GM18505 (cell line): ENCODE measurements around the gene NR1I3.

Experiments
- ATAC-seq: cut with Tn5 transposase; IDR thresholded peaks from one replicate; pipeline ENCODE4 v1.9.1; 2021; ENCODE audit not compliant: unreplicated experiment
- POLR2A ChIP-seq: IDR thresholded peaks from 4 replicates; pipeline ENCODE4 v1.6.1; 2011; ENCODE audit warnings: borderline replicate concordance; ENCODE audit not compliant: insufficient read depth, insufficient read length; ENCODE audit errors: extremely low read depth

NR1I3 gene

GRCh38 chr1:161222175-161223019, 15.6 kb downstream of the NR1I3 start:
- ATAC-seq: no peak
- TF ChIP-seq POLR2A: no peak

DNA sequence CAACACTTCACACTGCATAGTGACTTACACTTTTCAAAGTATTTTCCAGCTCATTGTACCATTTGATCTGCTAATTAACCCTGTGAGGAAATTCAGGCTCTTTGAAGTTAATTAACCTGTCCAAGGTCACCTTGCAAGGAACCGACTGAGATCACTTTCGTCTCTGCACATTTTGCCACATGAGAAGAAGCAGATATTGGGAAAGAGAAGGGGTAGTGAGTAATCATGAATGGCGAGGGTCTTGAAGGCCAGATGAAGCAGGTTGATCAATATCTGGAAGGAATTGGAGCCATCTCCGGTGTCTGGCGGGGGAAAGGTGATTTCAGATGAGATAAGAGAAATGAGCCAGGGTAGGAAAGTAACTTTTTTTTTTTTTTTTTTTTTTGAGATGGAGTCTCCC, 18.0 kb downstream of the NR1I3 start:
- ATAC-seq: no peak
- no peak for TF ChIP-seq POLR2A

GRCh38 chr1:161219078-161219892, 18.7 kb downstream of the NR1I3 start:
- no peak for ATAC-seq
- no peak for TF ChIP-seq POLR2A

GRCh38 chr1:161218301-161219077, 19.5 kb downstream of the NR1I3 start:
- TF ChIP-seq POLR2A: no peak
- no peak for ATAC-seq

DNA sequence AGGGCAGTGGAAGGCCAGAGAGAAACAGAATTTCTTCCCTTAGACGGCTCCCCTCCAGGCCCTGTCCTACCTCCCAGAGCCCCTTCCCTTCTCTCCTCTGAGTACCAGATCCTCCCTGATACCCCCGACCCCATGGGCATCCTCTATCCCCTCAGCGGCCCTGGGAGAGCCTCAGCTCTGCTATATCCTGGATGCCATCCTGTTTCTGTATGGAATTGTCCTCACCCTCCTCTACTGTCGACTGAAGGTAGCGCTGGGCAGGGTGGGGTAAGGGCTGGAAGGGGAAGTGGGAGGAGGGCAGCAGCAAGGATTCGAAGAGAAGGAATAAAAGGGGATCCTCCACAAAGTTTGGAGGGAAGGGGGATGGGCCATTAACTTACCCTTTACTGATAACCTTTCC, 20.2 kb downstream of the NR1I3 start:
- TF ChIP-seq POLR2A: no peak
- no peak for ATAC-seq

DNA sequence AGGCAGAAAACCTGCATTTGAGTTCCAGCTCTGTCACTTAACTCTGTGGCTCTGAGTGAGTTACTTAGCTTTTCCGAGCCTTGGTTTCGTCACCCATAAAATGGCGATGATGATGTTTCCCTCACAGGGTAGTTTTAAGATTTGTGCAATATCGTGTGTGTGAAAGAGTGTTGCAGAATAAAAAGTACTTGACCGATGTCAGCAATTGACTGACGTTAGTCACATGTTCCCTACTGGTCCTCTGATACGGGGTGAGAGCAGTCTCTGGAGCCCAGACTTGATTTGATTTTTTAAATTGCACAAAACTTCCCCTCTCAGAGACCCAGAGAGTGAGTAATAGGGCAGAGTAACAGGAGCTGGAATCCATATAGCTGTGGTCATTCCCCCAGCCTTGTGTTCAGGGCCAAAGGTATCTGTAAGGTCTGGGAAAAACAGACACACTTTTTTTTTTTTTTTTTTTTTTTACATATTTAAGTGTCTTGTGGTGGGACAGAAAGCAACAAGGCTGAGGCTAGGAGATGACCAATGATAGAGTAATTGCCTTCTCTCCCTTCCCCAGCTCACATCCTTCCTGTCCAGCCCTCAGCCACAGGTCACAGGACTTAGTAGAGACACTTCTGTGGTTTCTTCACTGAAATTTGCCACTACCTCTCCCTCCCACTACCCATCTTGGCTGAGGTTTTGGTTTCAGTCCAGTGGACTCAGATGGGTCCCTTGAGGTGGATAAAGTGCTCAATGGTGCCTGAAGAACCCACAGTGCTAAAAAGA, 20.9 kb downstream of the NR1I3 start:
- no peak for TF ChIP-seq POLR2A
- peak; percentile 81 for ATAC-seq

GRCh38 chr1:161215076-161215475, 22.9 kb downstream of the NR1I3 start, which contains the start of gene FCER1G:
Gene FCER1G, plus strand, starts transcription at chr1:161215295. Its CDS starts 27 bp downstream, at chr1:161215322.
- no peak for ATAC-seq
- TF ChIP-seq POLR2A: no peak

- no peak for TF ChIP-seq POLR2A
- ATAC-seq: no peak
Measured at GRCh38 chr1:161214369-161214768, 23.6 kb downstream of the NR1I3 start.

- ATAC-seq: no peak
- no peak for TF ChIP-seq POLR2A
Measured at GRCh38 chr1:161209790-161210409, 28.1 kb downstream of the NR1I3 start.

- ATAC-seq: no peak
- TF ChIP-seq POLR2A: no peak
Measured at GRCh38 chr1:161207173-161207572, 30.8 kb downstream of the NR1I3 start.

- no peak for ATAC-seq
Measured at GRCh38 chr1:161206411-161207140, 31.4 kb downstream of the NR1I3 start.

More at GRCh38 chr1:161206411-161207140, 31.4 kb downstream of the NR1I3 start:
- no peak for TF ChIP-seq POLR2A
